GM12875 (cell line): ENCODE measurements around the gene PRRG2.
A peak's percentile ranks its signal among the peaks of the same experiment; 100 is the strongest.

Experiments
- H3K4me3 ChIP-seq: one replicate; pipeline ENCODE4 v1.5.1; 2011; ENCODE audit warnings: low read depth, low read length, control low read depth
- TF ChIP-seq, protein P1 (sequence below): IDR thresholded peaks from 2 replicates; pipeline ENCODE4 v1.5.1; 2011; ENCODE audit warnings: low read depth, mild to moderate bottlenecking, control low read depth, inconsistent platforms, low read length, moderate library complexity, borderline replicate concordance; ENCODE audit not compliant: insufficient read depth

PRRG2 gene

DNA sequence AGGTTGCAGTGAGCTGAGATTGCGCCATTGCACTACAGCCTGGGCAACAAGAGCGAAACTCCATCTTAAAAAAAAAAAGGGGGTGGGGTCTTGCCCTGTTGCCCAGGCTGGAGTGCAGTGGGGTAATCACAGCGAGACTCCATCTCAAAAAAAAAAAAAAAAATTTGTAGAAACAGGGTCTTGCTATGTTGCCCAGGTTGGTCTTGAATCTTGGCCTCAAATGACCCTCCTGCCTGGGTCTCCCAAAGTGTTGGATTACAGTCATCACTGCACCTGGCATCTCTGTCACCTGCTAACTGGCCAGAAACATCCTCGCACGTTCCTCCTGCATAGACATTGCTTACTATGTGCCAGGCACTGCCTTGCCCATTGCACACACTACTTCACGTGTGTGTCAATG, 39.2 kb upstream of the PRRG2 start:
- TF ChIP-seq, protein P1, sequence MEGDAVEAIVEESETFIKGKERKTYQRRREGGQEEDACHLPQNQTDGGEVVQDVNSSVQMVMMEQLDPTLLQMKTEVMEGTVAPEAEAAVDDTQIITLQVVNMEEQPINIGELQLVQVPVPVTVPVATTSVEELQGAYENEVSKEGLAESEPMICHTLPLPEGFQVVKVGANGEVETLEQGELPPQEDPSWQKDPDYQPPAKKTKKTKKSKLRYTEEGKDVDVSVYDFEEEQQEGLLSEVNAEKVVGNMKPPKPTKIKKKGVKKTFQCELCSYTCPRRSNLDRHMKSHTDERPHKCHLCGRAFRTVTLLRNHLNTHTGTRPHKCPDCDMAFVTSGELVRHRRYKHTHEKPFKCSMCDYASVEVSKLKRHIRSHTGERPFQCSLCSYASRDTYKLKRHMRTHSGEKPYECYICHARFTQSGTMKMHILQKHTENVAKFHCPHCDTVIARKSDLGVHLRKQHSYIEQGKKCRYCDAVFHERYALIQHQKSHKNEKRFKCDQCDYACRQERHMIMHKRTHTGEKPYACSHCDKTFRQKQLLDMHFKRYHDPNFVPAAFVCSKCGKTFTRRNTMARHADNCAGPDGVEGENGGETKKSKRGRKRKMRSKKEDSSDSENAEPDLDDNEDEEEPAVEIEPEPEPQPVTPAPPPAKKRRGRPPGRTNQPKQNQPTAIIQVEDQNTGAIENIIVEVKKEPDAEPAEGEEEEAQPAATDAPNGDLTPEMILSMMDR = no peak

DNA sequence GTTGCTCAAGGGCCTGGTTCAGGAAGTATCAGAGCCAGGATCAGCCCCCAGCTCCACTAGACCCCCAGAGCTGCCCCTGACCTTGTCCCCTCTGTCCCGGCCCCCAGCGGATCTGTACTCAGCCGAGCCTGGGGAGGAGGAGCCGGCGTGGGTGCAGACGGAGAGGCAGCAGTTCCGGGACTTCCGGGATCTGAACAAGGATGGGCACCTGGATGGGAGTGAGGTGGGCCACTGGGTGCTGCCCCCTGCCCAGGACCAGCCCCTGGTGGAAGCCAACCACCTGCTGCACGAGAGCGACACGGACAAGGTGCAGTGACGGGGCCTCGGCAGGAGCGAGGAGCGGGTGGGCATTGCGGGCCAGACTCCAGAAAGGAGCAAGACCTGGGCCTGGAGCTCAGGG, 38.7 kb upstream of the PRRG2 start:
- H3K4me3 ChIP-seq = no peak overlapping the region
- TF ChIP-seq, protein P1 = no peak

More for the DNA sequence above, 39.2 kb upstream of the PRRG2 start:
- H3K4me3 ChIP-seq = no peak overlapping the region

DNA sequence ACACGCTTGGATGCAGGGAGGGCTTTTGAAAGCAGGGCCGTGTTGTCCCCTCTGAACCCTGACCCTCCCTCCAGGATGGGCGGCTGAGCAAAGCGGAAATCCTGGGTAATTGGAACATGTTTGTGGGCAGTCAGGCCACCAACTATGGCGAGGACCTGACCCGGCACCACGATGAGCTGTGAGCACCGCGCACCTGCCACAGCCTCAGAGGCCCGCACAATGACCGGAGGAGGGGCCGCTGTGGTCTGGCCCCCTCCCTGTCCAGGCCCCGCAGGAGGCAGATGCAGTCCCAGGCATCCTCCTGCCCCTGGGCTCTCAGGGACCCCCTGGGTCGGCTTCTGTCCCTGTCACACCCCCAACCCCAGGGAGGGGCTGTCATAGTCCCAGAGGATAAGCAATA, 38.1 kb upstream of the PRRG2 start:
- TF ChIP-seq, protein P1 = no peak

DNA sequence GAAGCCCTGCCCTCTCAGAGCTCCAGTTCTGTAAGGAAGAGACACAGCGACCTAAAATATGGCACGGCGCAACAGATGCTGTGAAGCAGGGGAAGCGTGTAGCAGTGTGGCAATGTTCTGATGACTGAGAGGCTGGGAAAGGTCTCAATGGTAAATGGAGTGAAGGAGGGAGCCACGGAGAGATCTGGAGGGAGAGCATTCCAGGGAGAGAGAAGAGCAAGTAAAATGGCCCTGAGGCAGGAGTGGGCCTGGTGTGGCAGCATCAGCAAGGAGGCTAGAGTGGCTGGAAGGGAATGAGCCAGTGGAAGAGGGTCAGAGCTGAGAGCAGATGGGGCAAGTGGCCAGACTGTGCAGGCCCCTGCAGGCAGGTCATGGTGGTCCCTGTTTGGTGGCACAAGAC, 37.0 kb upstream of the PRRG2 start:
- TF ChIP-seq, protein P1 = no peak
- H3K4me3 ChIP-seq = no peak overlapping the region

More for the DNA sequence above, 38.1 kb upstream of the PRRG2 start:
- H3K4me3 ChIP-seq = no peak overlapping the region

DNA sequence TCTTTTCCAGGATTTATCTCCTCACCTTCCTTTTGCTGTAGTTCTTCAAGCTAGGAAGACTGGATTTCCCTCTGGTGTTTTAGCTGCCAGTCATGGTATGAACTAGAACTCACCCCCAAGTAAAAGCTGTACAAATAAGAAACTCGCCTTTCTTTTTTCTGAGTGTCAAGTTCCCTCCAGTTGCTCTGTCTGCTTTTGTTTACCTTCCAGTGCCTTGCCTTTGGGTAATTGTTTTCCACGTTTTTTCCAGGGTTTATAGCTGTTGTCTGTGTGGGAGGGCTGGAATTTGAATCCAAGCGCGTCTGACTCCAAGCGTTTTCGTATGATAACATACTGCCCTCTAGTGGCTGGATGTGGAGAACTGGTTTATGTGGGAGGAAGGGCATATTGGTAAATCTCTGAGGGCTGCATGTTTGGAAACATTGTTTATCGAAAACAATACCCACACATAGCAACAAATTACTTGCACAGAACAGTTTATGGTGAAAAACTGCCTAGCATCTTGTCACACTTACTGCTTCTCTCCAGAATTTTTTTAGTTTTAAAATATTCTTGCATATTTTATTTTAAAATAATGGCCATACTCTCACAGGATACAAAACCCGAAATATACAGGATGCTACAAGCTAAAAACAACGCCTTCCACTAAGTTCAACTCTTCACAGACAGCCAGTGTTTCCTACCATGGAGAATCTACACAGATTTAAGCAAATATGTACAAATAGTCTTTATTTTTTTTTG, 34.1 kb upstream of the PRRG2 start:
- TF ChIP-seq, protein P1 = peak; percentile 65
- H3K4me3 ChIP-seq = no peak overlapping the region

DNA sequence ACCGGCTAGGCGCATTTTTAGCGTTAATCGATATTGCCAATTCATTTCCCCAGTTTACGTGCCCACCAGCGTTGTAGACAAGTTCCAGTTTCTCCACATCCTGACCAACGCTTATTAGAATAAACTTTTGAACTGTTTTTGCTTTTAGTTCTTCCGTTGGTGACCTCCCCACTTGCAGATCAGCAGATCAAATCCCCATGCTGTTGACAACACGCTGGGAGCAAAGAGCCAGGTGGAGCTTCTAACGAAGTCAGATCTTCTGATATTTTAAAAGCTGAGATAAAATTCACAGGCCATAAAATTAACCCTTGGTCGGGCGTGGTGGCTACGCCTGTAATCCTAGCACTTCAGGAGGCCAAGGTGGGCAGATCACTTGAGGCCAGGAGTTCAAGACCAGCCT, 32.1 kb upstream of the PRRG2 start:
- TF ChIP-seq, protein P1 = no peak
- no peak overlapping the region for H3K4me3 ChIP-seq

DNA sequence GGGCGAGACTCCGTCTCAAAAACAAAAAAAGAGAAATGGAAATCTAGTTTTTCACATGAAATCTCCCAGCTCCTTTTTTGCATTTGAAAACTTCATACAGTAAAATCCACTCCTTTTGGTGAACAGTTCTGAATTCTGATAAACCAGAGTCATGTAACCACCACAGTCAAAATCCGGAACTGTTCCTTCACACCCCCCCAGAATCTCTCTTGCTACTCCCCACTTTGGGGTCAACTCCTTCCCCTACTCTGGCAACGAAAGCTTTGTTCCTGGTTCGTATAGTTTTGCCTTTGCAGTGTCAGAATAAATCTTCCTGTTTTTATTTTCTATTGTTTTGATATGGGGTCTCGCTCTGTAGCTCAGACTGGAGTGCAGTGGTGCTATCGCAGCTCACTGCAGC, 29.6 kb upstream of the PRRG2 start:
- no peak overlapping the region for H3K4me3 ChIP-seq
- TF ChIP-seq, protein P1 = no peak
